Colonic mucosa (tissue), 4 donors: Measurements from ENCODE around the gene CEMIP2. TPM values are rescaled to one million over a fixed set of nuclear protein-coding genes. Genes with fewer than 3 reads are reported as not detected.

Experiments used
- DNase-seq: peaks from one replicate; pipeline ENCODE4 v3.0.0-alpha.2; 2020
- H3K27ac ChIP-seq: fragments of 200-600 bp; one replicate; pipeline ENCODE4 v1.8.0; 2021
- H3K27me3 ChIP-seq: fragments of 200-600 bp; one replicate; pipeline ENCODE4 v1.8.0; 2021
- H3K36me3 ChIP-seq: fragments of 200-600 bp; one replicate; pipeline ENCODE4 v1.8.0; 2021
- H3K4me1 ChIP-seq: fragments of 200-600 bp; one replicate; pipeline ENCODE4 v1.8.0; 2021; ENCODE audit warnings: mild to moderate bottlenecking
- H3K4me3 ChIP-seq: fragments of 200-600 bp; one replicate; pipeline ENCODE4 v1.8.0; 2021
- H3K9ac ChIP-seq, 2 donors: one replicate each; pipeline ENCODE4 v1.7.0; 2013; ENCODE audit warnings: control low read depth in 2 of 2, low read depth in 2 of 2, low read length in 2 of 2
- H3K9me3 ChIP-seq: fragments of 200-600 bp; one replicate; pipeline ENCODE4 v1.8.0; 2021
- intact Hi-C: fragments of 100-400 bp; cut with DNase I; formaldehyde crosslinking; loops from one replicate; pipeline ENCODE4 v1.14.1; 2022
- total RNA-seq, 2 donors: library from RNA; stranded (reverse); fragmentation: NEBNext Ultra II Directional in 1 of 2; extraction: Animal tissue kit (Norgen Biotek cat#: 25700) in 1 of 2; gene quantifications; one replicate each; pipeline ENCODE4 v1.2.1, GENCODE V29; 2021
- TF ChIP-seq, protein P1 (sequence below): fragments of 200-600 bp; IDR thresholded peaks from one replicate; pipeline ENCODE4 v1.8.0; 2022; ENCODE audit warnings: antibody characterized with exemption, mild to moderate bottlenecking
- donor health status: healthy.
- donor health status: DM: no; HTN: no; CAD: no.
- donor health status: DM: no; HTN: no; CAD: no.

CEMIP2 gene
- total RNA-seq, 2 donors from 2014 or later, result 72.7 to 111 TPM

DNA sequence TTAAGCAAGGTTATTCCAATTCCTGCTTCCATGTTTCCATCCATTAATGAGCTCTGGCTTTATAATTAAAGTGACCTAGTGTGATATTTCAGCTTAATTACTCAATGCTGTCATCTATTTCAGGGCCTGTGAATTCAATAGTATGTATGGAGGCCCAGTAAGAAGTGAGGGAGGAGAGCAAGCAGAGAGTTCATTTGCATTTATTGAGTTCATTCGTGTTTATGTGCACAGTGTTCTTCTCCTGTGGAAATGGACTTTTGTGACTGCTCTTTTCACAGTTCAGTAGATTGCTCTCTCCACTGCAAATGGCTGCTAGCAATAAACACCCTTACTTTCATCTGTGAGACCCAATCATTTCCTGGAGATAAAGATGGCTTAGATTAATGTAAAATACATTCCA is 130.9 kb downstream of the CEMIP2 start:
- intact Hi-C loops, result no loop called here
- H3K27ac ChIP-seq, result no peak overlapping the region
- no peaks in the 10 kb centered on the region for H3K36me3 ChIP-seq
- no peak overlapping the region for H3K4me3 ChIP-seq
- H3K9ac ChIP-seq, result no peak overlapping the region
- H3K9me3 ChIP-seq, result no peaks in the 10 kb centered on the region
- no peaks in the 10 kb centered on the region for H3K4me1 ChIP-seq
- H3K27me3 ChIP-seq, result no peaks in the 10 kb centered on the region
- TF ChIP-seq, protein P1, sequence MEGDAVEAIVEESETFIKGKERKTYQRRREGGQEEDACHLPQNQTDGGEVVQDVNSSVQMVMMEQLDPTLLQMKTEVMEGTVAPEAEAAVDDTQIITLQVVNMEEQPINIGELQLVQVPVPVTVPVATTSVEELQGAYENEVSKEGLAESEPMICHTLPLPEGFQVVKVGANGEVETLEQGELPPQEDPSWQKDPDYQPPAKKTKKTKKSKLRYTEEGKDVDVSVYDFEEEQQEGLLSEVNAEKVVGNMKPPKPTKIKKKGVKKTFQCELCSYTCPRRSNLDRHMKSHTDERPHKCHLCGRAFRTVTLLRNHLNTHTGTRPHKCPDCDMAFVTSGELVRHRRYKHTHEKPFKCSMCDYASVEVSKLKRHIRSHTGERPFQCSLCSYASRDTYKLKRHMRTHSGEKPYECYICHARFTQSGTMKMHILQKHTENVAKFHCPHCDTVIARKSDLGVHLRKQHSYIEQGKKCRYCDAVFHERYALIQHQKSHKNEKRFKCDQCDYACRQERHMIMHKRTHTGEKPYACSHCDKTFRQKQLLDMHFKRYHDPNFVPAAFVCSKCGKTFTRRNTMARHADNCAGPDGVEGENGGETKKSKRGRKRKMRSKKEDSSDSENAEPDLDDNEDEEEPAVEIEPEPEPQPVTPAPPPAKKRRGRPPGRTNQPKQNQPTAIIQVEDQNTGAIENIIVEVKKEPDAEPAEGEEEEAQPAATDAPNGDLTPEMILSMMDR, result no peak
- no peak for DNase-seq

DNA sequence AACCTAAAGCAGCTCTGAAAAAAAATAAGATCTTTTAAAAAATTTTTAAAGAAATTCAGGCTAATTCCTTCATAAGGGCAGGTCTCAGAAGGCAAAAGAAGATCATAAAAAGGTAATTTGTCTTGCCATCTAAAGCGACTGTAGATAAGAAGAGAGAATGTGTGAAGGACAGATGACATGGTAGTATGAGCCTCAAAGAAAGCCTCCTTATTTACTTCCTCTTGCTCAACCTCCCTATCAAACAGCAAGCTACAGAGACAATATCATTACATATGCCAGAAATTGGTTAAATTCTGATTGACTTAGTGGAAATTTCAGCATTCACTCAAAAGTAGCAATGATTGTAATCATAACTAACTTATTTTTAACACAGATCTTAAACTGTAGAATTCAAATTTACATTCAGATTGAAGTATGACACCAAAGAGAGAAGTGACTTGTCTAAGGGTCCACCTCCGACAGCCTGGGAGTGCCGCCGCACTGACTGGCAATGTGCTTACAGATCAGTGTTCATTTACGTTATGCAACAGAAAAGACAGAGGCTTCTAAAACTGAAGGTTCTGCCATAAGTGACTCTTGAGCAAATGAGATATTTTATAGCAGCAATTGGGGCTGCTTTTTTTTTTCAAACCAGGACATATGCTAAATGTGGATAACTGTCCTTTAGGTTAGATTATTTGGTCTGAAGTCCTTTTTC is 132.0 kb downstream of the CEMIP2 start:
- Histone ChIP-seq H3K36me3 (no peaks in the 10 kb centered on the region), H3K27me3 (no peaks in the 10 kb centered on the region), H3K9ac (no peak overlapping the region), H3K9me3 (no peaks in the 10 kb centered on the region), H3K4me3 (no peak overlapping the region), H3K27ac (no peak overlapping the region), H3K4me1 (no peaks in the 10 kb centered on the region)
- intact Hi-C loops, result no loop called here
- DNase-seq, result no peak
- TF ChIP-seq, protein P1, result no peak

DNA sequence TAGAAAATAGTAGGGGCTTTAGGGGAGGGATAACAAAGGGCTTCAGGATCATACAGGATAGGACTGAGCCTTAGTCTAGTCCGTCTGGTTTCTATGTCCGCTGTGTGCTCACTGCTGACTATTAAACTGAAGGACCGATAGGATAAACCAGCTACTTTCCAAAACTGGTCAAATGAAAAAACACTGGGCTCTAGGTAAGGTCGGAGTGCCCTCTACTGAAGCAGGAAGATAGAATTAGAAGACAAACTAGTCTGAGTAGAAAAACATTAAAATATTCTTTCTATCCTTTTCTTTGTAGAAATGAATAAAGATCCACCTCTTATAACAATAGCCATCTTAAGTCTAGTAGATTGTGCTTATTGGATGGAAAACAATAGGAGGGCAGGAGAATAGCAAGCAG is 133.6 kb downstream of the CEMIP2 start:
- no peak for DNase-seq
- intact Hi-C loops, result no loop called here
- H3K27me3 ChIP-seq, result no peaks in the 10 kb centered on the region
- H3K9me3 ChIP-seq, result no peaks in the 10 kb centered on the region
- TF ChIP-seq, protein P1, result no peak
- no peak overlapping the region for H3K27ac ChIP-seq
- H3K36me3 ChIP-seq, result no peaks in the 10 kb centered on the region
- no peak overlapping the region for H3K9ac ChIP-seq
- H3K4me3 ChIP-seq, result no peak overlapping the region
- no peaks in the 10 kb centered on the region for H3K4me1 ChIP-seq

Other genes starting within 250 kb of the CEMIP2 start
- gene ABHD17B, start 142.7 kb upstream of the CEMIP2 start, total RNA-seq, result 10 to 100 TPM; 20.6 to 33.6 TPM
- 10 to 100 TPM; 12.2 to 12.5 TPM for gene C9orf85, start 143.1 kb upstream of the CEMIP2 start, total RNA-seq